ENCODE data around the gene AEBP1. TPM values are rescaled to one million over a fixed set of nuclear protein-coding genes. Genes with fewer than 3 reads are reported as not detected.
A peak's percentile ranks its signal among the peaks of the same experiment; 100 is the strongest.

The AEBP1 gene
- total and polyA plus RNA-seq, 9 of the 15 experiments (the other 6 are each of a cell fraction or from before 2014, with no cell fraction given): 0.03 to 0.78 (median 0.30) TPM; not detected in 2

GRCh38 chr7:44094883-44095592, 9.1 kb upstream of the AEBP1 start:
- Histone ChIP-seq H3K79me2 (ENCODE audit: control insufficient read depth, insufficient read depth, low read length) (no peaks in the 10 kb centered on the region), H3K36me3 (ENCODE audit: control insufficient read depth, insufficient read depth, low read length) (no peaks in the 10 kb centered on the region), H3K9ac (ENCODE audit: insufficient read depth in 1 of 2, low read depth in 2 of 2, low read length in 2 of 2) (no peak overlapping the region), H3K27ac (ENCODE audit: extremely low read depth, low read depth, low read length) (no peak overlapping the region), H3K4me3 (no peak overlapping the region), H3K4me1 (replicated peaks in 1 of 2; ENCODE audit: control insufficient read depth in 2 of 2, insufficient read depth in 2 of 2, low read length in 2 of 2) (peaks cover 0 to 8% of the 10 kb centered on the region in 2 experiments; a peak in 2 of 5 replicates), H2AFZ (ENCODE audit: low read depth, low read length) (no peak overlapping the region), H3K27me3 (ENCODE audit: control insufficient read depth in 2 of 2, insufficient read depth in 2 of 2, low read length in 2 of 2) (peaks cover 0 to 5% of the 10 kb centered on the region in 2 experiments; a peak in 1 of 5 replicates), H3K9me1 (ENCODE audit: control insufficient read depth, insufficient read depth, low read length) (no peaks in the 10 kb centered on the region), H4K20me1 (replicated peaks; ENCODE audit: control insufficient read depth, insufficient read depth, low read length) (no peaks in the 10 kb centered on the region), H3K4me2 (ENCODE audit: insufficient read depth, low read length) (no peak overlapping the region), H3K9me3 (replicated peaks; ENCODE audit: control insufficient read depth, insufficient read depth, low read depth, low read length) (no peaks in the 10 kb centered on the region)
- DNase-seq (ENCODE audit: extremely low read depth in 1 of 4, low spot score in 3 of 4) (no peak), FAIRE-seq (no peak), ATAC-seq (no peak)
- intact Hi-C loops (cut with micrococcal nuclease) (no loop called here), in situ Hi-C loops (cut with MboI) (no loop called here)
- ChIA-PET POLR2A (no interaction called here), CTCF (ENCODE audit: low intra/inter-chr PET ratio) (no interaction called here)
- BruUV-seq (replicated peaks): no TSS peak
- WGBS (ENCODE audit: insufficient coverage, low coverage, missing lambda C conversion rate): 8% methylated on average over 2 of the region's 2 CpGs
- TF ChIP-seq ETS2 (tag; IDR thresholded peaks at IDR 0.05; ENCODE audit: borderline replicate concordance, poor library complexity, severe bottlenecking): no peak
- TF ChIP-seq BCOR (IDR thresholded peaks at IDR 0.05): peak; percentile 37; the same call in 1 of the 2 replicates
- no peak for TF ChIP-seq MLLT1 (IDR thresholded peaks at IDR 0.05)
- TF ChIP-seq CBFA2T3 (IDR thresholded peaks at IDR 0.05): peak; percentile 43; the same call in 1 of the 2 replicates
- no peak for TF ChIP-seq LCOR (CRISPR knock-in tag; IDR thresholded peaks at IDR 0.05)
- TF ChIP-seq ZFP36 (IDR thresholded peaks at IDR 0.05; ENCODE audit: low read depth, low read length, partially characterized antibody): peak; percentile 58
- no peak for TF ChIP-seq NFIX (CRISPR knock-in tag; IDR thresholded peaks at IDR 0.05; ENCODE audit: low read depth)
- 0 out of 2 replicates have a peak, but pooled peaks have one; percentile 8 for TF ChIP-seq CBFA2T2 (conservative IDR thresholded peaks at IDR 0.05)
- no peak for TF ChIP-seq TAF7 (tag; IDR thresholded peaks at IDR 0.05)
- TF ChIP-seq RCOR1 (IDR thresholded peaks at IDR 0.05; ENCODE audit: borderline replicate concordance in 1 of 2, low read depth in 2 of 2, low read length in 2 of 2): peak in 1 of 2 experiments; percentile 80; a peak in 2 of 4 replicates
- no peak for TF ChIP-seq RFX5 (IDR thresholded peaks at IDR 0.05; ENCODE audit: low read depth, low read length)
- TF ChIP-seq ESRRB (CRISPR knock-in tag; IDR thresholded peaks at IDR 0.05; ENCODE audit: borderline replicate concordance): no peak
- no peak for TF ChIP-seq SP1 (CRISPR knock-in tag; IDR thresholded peaks at IDR 0.05)
- peak in 1 of 2 experiments; percentile 37; a peak in 1 of 4 replicates for TF ChIP-seq KDM1A (IDR thresholded peaks at IDR 0.05)
- no peak for TF ChIP-seq SIN3B (IDR thresholded peaks at IDR 0.05; ENCODE audit: low read depth)
- TF ChIP-seq BRF1 (IDR thresholded peaks at IDR 0.05; ENCODE audit: borderline replicate concordance, extremely low read depth, insufficient read length): no peak
- TF ChIP-seq BCL6 (CRISPR knock-in tag; IDR thresholded peaks at IDR 0.05): no peak
- no peak for TF ChIP-seq ZNF696 (CRISPR knock-in tag; conservative IDR thresholded peaks at IDR 0.05)
- no peak for TF ChIP-seq ZBTB7A (IDR thresholded peaks at IDR 0.05; ENCODE audit: borderline replicate concordance, control insufficient read depth, low read depth, low read length)
- no peak for TF ChIP-seq ZNF584 (CRISPR knock-in tag; IDR thresholded peaks at IDR 0.05; ENCODE audit: low read depth)
- no peak for TF ChIP-seq TEAD4 (IDR thresholded peaks at IDR 0.05; ENCODE audit: low read length)
- TF ChIP-seq TEAD4 (CRISPR knock-in tag; IDR thresholded peaks at IDR 0.05; ENCODE audit: borderline replicate concordance): no peak
- TF ChIP-seq SMARCC2 (IDR thresholded peaks at IDR 0.05; ENCODE audit: low read depth): no peak
- TF ChIP-seq SMAD4 (CRISPR knock-in tag; conservative IDR thresholded peaks at IDR 0.05): no peak
- no peak for TF ChIP-seq ZNF253 (CRISPR knock-in tag; conservative IDR thresholded peaks at IDR 0.05)
